Measurements from ENCODE around the gene DENND4C.

The DENND4C gene

GRCh38 chr9:19270421-19270949 lies 40.0 kb downstream of the DENND4C start:
- no peak for DNase-seq

GRCh38 chr9:19271081-19271480 lies 40.6 kb downstream of the DENND4C start:
- no peak for DNase-seq

DNA sequence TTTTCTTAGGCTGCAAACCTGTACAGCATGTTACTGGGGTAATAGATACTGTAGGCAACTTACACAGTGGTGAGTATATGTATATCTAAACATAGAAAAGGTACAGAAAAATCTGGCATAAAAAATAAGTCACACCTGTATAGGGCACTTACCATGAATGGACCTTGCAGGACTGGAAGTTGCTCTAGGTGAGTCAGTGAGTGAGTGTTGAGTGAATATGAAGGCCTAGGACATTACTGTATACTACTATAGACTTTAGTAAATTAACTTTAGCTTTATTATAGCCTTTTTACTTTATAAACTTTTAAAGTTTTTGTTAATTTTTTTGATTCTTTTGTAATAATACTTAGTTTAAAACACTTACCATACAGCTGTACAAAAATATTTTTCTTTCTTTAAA lies 51.3 kb downstream of the DENND4C start:
- no peak for DNase-seq

DNA sequence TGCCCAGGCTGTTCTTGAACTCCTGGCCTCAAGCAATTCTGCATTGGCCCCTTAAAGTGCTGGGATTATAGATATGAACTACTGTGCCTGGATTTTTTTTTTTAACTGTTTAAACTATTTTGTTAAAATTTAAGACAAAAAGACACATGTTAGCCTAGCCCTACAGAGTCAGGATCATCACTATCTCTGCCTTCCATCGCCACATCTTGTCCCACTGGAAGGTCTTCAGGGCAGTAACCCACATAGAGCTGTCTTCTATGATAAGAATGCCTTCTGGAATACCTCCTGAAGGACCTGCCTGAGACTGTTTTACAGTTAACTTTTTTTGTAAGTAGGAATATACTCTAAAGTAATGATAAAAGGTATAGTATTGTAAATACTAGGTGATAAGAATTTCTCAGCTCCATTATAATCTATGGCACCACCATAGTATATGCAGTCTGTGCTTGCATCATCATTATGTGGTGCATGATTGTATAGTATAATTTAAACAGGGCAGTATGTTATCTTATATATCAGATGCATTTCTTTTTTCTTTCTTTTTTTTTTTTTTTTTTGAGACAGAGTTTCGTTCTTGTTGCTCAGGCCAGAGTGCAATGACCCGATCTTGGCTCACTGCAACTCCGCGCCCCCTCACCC lies 52.7 kb downstream of the DENND4C start:
- no peak for DNase-seq

- DNase-seq, result no peak
These were observed 54.2 kb downstream of the DENND4C start for GRCh38 chr9:19284729-19285128.

GRCh38 chr9:19286634-19287188 lies 56.2 kb downstream of the DENND4C start:
- no peak for DNase-seq

DNA sequence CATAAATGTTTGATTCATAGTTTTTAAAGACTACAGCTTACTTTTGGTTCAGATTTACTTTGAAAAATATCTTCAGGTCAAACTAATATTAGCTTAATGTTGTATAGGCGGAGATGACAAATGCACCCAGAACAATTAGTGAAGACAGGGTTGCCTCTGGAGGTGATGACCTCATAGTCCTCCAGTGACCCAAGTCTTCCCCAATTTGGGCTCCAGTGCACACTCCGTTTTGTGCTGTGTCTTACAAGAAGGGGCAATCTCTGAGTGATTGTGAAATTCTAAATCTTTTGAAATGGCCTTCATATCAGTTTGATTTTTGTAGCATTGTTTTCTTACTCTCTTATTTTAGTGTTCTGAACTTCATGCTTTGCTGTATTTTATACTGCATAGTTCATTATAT lies 57.6 kb downstream of the DENND4C start:
- DNase-seq, result no peak

DNA sequence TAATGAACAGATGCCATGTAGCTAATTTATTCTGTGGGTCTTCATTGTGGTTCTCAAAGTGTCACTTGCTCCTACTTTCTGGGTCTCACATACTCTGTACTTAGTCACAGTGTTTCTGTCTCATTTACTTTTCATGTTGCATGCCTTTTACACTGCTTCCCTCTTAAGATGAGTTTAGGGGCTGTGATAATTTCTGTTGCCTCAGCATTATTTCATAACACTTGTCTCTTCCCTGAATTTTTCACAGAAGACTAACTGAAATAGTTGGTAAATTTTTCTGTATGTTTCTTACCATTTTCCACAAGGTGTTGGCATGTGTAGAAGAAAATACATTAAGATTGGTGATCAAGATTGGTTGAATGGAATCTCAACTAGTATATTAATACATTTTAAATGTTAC lies 59.6 kb downstream of the DENND4C start:
- no peak for DNase-seq

GRCh38 chr9:19294219-19294618 lies 63.7 kb downstream of the DENND4C start:
- no peak for DNase-seq

- DNase-seq, result no peak
These were observed 68.0 kb downstream of the DENND4C start for GRCh38 chr9:19298436-19299000.

DNA sequence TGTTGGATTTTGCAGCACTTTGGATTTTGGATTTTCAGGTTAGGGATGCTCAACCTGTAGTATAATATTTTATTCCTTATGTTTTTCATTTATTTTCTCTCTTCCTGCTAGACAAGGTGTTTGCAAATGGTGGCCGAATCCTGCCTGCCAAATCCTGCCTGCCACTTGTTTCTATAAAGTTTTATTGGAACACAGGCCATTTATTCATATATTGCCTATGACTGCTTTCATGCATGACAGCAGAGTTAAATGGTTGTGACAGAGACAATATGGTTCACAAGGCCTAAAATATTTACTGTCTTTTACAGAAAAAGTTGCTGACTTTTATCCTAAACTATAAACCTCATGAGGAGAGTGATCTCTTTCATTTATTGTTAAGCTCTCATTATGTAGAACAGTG lies 72.7 kb downstream of the DENND4C start:
- no peak for DNase-seq

- no peak for DNase-seq
These were observed 76.1 kb downstream of the DENND4C start for GRCh38 chr9:19306568-19306967.

GRCh38 chr9:19310246-19310645 lies 79.8 kb downstream of the DENND4C start:
- DNase-seq, result no peak

DNA sequence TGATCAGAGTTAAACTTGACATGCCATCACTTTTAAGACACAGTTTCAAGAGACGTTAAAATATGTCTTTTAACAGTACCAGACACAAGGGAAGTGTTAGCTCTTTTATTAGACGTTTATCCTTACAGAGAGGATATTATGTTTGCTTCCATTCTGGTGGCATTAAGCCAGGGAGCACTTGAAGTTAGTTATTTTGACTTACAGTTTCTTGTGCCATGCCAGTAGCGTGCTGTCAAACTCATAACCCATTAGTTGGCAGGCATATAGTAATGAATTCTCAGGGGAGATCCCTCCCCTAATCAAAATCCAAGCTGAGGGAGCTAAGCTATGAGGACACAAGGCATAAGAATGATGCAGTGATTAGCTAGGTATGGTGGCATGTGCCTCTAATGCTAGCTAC lies 83.1 kb downstream of the DENND4C start:
- DNase-seq, result no peak

GRCh38 chr9:19320495-19320894 lies 90.0 kb downstream of the DENND4C start:
- no peak for DNase-seq

DNA sequence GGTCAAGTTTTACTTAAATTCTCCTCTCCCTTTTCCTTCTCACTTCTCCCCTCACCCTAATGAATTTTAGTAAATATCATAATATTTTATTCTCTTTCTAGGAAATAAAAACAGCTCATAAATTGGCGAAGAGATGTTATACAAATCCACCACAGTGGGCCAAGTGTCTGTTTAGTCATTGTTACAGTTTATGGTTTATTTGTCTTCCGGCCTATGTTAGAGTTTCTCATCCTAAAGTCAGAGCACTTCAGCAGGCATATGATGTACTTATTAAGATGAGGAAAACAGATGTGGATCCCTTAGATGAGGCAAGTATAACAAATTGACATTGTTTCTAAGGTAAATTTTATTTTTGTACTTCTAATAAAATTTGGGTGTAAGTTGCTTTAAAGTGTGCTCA lies 101.4 kb downstream of the DENND4C start:
- DNase-seq, result no peak

DNA sequence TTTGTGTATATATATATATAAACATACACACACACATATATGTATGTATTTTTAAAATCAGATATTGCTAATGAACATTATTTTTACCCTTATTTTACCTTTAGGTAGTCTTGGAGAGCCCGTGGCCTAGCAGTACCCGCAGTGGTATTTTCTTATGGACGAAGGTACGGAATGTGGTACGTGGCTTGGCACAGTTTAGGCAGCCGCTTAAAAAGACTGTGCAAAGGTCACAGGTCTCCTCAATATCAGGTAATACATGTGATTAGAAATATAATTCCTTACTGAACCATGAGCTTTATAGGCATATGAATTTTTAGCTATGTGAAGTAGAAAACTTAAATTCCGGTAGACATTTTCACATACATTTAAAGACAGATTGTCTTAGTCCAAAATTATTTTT lies 105.7 kb downstream of the DENND4C start:
- no peak for DNase-seq

DNA sequence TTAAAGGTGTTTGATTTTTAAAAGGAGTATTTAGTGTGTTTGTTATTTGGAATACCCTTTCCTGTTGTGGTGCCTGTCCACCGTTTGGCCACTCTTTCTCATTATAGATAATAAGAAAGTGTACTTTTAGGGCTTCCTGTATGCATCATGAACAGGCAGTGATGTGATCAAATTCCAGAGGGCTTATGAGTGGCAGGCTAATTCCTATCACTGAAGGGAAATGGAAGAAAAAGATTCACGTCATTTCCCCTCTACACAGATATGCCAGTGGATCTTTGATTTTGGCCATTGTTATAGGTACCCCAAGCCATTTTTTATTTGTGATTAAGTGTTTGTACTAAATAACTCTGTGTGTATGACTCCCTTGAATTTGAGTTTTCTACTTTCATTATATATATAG lies 112.5 kb downstream of the DENND4C start:
- no peak for DNase-seq

- DNase-seq, result no peak
These were observed 128.2 kb downstream of the DENND4C start for GRCh38 chr9:19358701-19359100.

- no peak for DNase-seq
These were observed 138.6 kb downstream of the DENND4C start for GRCh38 chr9:19369107-19369506.

DNA sequence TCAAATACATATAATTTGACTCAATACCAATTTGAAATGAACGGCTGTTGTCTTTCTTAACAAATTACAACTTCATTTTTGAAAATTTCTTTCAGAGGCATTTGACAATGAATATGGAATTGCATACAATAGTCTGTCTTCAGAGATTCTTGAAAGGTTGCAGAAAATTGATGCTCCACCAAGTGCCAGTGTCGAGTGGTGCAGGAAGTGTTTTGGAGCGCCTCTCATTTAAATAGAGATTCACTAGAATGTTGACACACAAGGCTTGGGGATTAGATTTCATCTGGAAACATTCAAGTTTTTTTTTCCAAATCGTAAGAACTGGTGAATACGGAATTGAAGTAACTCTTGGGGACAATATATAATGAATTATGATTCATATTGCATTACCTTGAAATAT lies 141.4 kb downstream of the DENND4C start:
- DNase-seq, result no peak

DNA sequence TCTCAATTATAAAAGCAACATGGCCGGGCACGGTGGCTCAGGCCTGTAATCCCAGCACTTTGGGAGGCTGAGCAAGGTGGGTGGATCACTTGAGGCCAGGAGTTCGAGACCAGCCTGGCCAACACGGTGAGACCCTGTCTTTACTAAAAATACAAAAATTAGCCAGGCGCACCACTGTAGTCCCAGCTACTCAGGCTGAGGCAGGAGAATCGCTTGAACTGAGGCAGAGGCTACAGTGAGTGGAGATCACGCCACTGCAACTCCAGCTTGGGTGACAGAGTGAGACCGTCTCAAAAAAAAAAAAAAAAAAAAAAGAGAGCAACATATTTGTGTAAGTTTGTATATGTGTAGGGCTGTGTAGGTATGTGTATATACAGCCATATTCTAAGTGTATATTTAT lies 142.1 kb downstream of the DENND4C start:
- no peak for DNase-seq

DNA sequence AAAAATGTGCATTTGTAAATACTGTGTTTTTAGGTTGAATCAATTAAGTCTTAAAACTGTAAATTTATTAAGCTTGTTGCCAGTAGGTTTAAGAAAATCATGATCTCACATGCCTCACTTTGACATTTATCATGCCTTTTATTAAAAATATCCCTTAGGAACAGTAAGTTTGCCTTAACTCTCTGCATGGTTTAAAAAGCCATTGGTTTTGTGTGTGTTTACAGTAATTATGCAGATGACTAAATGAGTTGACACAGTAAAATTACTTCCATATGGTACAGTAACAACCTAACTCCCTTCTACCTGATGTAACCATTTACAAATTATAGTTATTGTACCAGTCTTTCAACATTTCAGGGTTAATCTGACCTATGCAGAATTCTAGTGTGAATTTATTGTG lies 143.0 kb downstream of the DENND4C start:
- DNase-seq, result no peak

GRCh38 chr9:19375538-19375937 lies 145.0 kb downstream of the DENND4C start:
- DNase-seq, result no peak

- no peak for DNase-seq
These were observed 146.4 kb downstream of the DENND4C start for GRCh38 chr9:19376931-19377330.
